ENCODE measurements around the gene MYOT.

MYOT gene

GRCh38 chr5:137902408-137903133, 34.9 kb downstream of the MYOT start:
- DNase-seq: no peak

GRCh38 chr5:137914758-137915157, 47.1 kb downstream of the MYOT start:
- no peak for DNase-seq

- DNase-seq: no peak
Observed at GRCh38 chr5:137916923-137917322, 49.3 kb downstream of the MYOT start.

- DNase-seq: no peak
Observed at GRCh38 chr5:137921931-137922330, 54.3 kb downstream of the MYOT start.

- DNase-seq: no peak
Observed at GRCh38 chr5:137923856-137924255, 56.2 kb downstream of the MYOT start.

GRCh38 chr5:137932800-137933199, 65.1 kb downstream of the MYOT start:
- DNase-seq: no peak

- no peak for DNase-seq
Observed at GRCh38 chr5:137933491-137933911, 65.8 kb downstream of the MYOT start.

- no peak for DNase-seq
Observed at GRCh38 chr5:137935190-137935589, 67.5 kb downstream of the MYOT start.

- no peak for DNase-seq
Observed at GRCh38 chr5:137935694-137936093, 68.0 kb downstream of the MYOT start.

Measured in inflammatory macrophage treated with lipopolysaccharide for 4 hours (primary cell).